Hematopoietic multipotent progenitor cell treated with erythropoietin and hydrocortisone succinate and interleukin-3 and kit ligand, for 17 days (in vitro differentiated cells): Measurements from ENCODE around the gene ZBTB7C.

ENCODE experiments used
- DNase-seq: peaks from one replicate; pipeline ENCODE4 v3.0.0-alpha.2; 2015; ENCODE audit warnings: low spot score

ZBTB7C gene

GRCh38 chr18:47992976-47993375 lies 416.2 kb downstream of the ZBTB7C start:
- no peak for DNase-seq

DNA sequence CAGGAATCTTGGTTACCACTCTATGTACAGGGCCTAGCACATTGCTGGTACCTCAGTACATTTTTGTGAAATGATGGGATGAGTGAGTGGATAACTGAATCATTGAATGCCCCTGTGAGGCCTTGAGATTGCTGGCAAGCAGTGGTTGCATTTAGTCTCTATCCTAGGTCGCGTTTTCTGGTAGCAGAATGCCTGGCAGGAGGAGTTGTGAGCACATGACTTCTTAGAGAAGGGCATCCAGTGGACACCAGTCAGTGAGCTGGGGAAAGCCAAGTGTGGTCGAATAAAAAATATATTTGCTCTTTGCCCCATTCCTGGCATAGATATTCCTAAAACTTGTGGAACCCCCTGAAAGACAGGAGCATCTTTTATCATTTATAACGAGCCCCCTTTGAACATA lies 416.9 kb downstream of the ZBTB7C start:
- DNase-seq: no peak

DNA sequence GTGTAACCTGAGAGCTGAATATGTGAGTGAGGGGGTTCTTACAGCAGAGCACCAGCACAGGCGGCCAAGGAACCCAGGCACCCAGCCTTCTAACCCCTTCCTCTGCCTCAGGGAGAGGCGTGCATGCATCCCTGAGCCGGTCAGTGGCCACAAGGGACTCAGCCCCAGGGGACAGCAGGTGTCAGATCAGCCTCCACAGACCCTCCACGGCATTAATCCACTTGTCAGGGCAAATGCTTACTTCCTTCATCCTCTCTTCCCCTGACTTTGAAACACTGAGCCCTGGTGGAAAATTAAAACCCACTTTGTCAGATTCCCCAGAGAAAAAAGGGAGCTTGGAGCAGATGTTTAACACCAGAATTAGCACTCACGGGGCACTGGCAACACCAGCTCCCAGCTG lies 418.2 kb downstream of the ZBTB7C start:
- DNase-seq: no peak

DNA sequence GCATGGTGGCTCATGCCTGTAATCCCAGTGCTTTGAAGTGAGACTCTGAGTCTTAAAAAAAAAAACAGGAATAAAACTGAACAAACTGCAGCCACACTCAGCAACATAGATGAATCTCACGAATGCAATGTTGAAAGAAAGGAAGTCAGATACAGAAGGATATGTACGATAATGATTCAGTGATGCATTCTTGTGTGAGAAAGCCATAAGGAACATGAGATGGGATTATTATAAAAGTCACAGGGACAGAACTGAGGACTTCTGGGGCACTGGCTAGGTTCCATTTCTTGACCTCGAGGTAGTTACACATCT lies 421.8 kb downstream of the ZBTB7C start:
- DNase-seq: no peak

GRCh38 chr18:47986620-47987387 lies 422.4 kb downstream of the ZBTB7C start:
- no peak for DNase-seq

DNA sequence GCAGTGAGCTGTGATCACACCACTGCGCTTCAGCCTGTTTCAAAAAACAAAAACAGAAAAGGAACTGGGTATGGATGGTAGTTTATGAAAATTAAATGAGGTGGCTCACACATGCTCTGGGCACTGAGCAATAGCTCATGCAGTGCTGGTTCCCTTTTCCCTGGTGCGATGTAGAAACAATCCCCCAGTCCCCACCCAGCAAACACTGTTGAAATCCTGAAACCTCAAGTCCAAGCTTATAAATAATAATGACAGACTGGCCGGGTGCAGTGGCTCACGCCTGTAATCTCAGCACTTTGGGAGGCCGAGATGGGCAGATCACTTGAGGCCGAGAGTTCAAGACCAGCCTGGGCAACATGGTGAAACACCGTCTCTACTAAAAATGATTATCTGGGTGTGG lies 423.3 kb downstream of the ZBTB7C start:
- no peak for DNase-seq

GRCh38 chr18:47984991-47985390 lies 424.2 kb downstream of the ZBTB7C start:
- DNase-seq: no peak

DNA sequence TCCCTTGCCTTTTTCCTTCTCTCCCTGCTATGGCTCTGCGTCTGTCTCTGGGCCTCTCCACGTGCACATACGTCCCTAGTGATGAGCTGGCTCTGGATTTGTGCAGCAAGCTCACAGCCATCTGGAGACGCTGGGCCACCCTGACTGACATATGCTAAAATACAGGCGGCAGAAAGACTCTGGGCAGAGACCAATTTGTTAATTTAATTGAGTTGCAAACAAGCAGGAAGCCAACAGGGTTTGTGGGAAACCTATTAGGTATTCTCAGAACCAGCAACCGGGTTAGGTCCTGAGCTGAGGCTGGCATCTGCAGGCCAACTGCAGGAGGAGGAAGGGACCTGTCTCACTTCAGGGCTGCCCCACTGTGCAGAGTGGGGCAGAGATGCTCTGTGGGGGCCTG lies 425.2 kb downstream of the ZBTB7C start:
- DNase-seq: no peak

- no peak for DNase-seq
Measured at GRCh38 chr18:47983055-47983454, 426.1 kb downstream of the ZBTB7C start.

DNA sequence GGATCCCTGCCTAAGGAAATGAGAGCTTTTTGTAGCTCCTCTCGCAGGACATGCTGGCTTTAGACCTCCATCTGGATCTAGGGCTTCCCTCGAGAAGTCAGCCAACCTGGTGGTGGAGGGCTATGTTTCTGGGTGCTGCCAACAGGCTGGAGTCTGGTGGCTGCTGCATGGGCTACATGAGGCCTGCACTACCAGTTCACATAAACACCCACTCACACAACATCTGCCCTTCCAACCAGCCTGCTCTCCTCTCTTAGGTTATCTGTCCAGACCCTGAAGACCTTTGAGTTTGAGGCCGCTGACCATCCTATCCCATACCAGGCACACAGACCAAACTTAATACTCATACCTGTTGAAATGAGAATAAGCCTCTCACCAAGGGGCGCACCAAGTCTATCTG lies 427.4 kb downstream of the ZBTB7C start:
- DNase-seq: no peak

- DNase-seq: no peak
Measured at GRCh38 chr18:47981320-47981719, 427.9 kb downstream of the ZBTB7C start.

DNA sequence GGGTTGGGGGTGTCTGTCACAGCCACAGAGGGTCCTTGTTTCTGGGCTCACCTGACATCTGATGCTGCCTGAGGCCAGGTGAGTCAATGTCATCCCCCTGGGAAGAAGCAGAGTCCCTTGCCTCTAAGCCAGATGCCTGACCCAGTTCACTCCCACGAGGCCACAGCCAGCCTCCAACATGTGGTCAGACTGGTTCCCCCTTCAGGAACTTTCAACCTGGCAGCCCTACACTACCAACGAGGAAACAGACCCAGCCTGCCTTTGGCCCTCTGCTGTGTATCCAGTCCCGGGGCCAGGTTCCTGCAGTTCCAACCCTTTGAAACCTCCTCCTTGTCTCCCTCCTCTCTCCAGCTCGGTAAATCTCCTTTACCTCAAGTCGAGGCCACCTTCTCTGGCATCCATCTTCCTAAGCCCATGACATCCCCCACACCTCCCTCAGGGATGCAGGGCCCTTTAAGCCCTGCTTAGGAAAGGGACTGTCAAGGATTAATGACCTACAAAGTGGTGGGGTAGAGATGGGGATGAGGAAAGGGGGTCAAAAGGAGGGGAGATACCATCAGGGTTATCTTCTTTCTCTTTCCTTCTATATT lies 429.5 kb downstream of the ZBTB7C start:
- no peak for DNase-seq

- DNase-seq: no peak
Measured at GRCh38 chr18:47978603-47979002, 430.6 kb downstream of the ZBTB7C start.

- no peak for DNase-seq
Measured at GRCh38 chr18:47978141-47978540, 431.0 kb downstream of the ZBTB7C start.
